Left ventricle myocardium inferior (tissue), 1 donor: ENCODE results near the gene SYF2. TPM values are rescaled to one million over a fixed set of nuclear protein-coding genes. Genes with fewer than 3 reads are reported as not detected.

Source experiments
- DNase-seq: peaks from one replicate; pipeline ENCODE4 v3.0.0-alpha.2; 2020
- H3K27ac ChIP-seq: fragments of 200-600 bp; replicated peaks from 2 replicates; pipeline ENCODE4 v1.8.0; 2021
- H3K27me3 ChIP-seq: fragments of 200-600 bp; 2 replicates; pipeline ENCODE4 v1.8.0; 2021; ENCODE audit warnings: low read depth
- H3K36me3 ChIP-seq: fragments of 200-600 bp; 2 replicates; pipeline ENCODE4 v1.8.0; 2021
- H3K4me1 ChIP-seq: fragments of 200-600 bp; 2 replicates; pipeline ENCODE4 v1.8.0; 2021
- H3K4me3 ChIP-seq: fragments of 200-600 bp; 2 replicates; pipeline ENCODE4 v1.8.0; 2021; ENCODE audit warnings: mild to moderate bottlenecking, moderate library complexity
- H3K9me3 ChIP-seq: fragments of 200-600 bp; replicated peaks from 2 replicates; pipeline ENCODE4 v1.8.0; 2021
- CTCF ChIP-seq: fragments of 200-600 bp; IDR thresholded peaks from 2 replicates; pipeline ENCODE4 v1.8.0; 2021; ENCODE audit warnings: antibody characterized with exemption, mild to moderate bottlenecking, borderline replicate concordance
- intact Hi-C: fragments of 100-400 bp; cut with micrococcal nuclease; formaldehyde crosslinking; loops from one replicate; pipeline ENCODE4 v1.11.0; 2022
- total RNA-seq: library from RNA; stranded (reverse); fragmentation: NEBNext Ultra II Directional; extraction: Animal tissue kit (Norgen Biotek cat#: 25700); gene quantifications from one replicate; pipeline ENCODE4 v1.2.1, GENCODE V29; 2021
- donor health status: DM: no; HTN: yes; CAD: no; lungs with severe emphysema.

Gene SYF2
- total RNA-seq, 1 donor from 2014 or later, result 35.1 TPM

- TF ChIP-seq CTCF, result no peak
- no peaks in the 10 kb centered on the region for H3K36me3 ChIP-seq
- H3K27ac ChIP-seq, result no peak overlapping the region
- intact Hi-C loops, result no loop called here
- no peaks in the 10 kb centered on the region for H3K9me3 ChIP-seq
- peaks cover 49% of the 10 kb centered on the region for H3K27me3 ChIP-seq
- no peak for DNase-seq
- no peaks in the 10 kb centered on the region for H3K4me1 ChIP-seq
- no peak overlapping the region for H3K4me3 ChIP-seq
Observed at GRCh38 chr1:25185409-25186160, 46.7 kb downstream of the SYF2 start.

GRCh38 chr1:25184001-25184762 lies 48.1 kb downstream of the SYF2 start:
- DNase-seq, result no peak
- H3K4me3 ChIP-seq, result no peak overlapping the region
- no peaks in the 10 kb centered on the region for H3K4me1 ChIP-seq
- intact Hi-C loops, result no loop called here
- no peaks in the 10 kb centered on the region for H3K36me3 ChIP-seq
- peaks cover 49% of the 10 kb centered on the region for H3K27me3 ChIP-seq
- TF ChIP-seq CTCF, result no peak
- H3K27ac ChIP-seq, result no peak overlapping the region
- H3K9me3 ChIP-seq, result no peaks in the 10 kb centered on the region

GRCh38 chr1:25183126-25183980 lies 48.9 kb downstream of the SYF2 start:
- no peak overlapping the region for H3K27ac ChIP-seq
- peaks cover 49% of the 10 kb centered on the region for H3K27me3 ChIP-seq
- no peaks in the 10 kb centered on the region for H3K4me1 ChIP-seq
- TF ChIP-seq CTCF, result no peak
- no peak for DNase-seq
- intact Hi-C loops, result no loop called here
- no peak overlapping the region for H3K4me3 ChIP-seq
- no peaks in the 10 kb centered on the region for H3K36me3 ChIP-seq
- no peaks in the 10 kb centered on the region for H3K9me3 ChIP-seq

GRCh38 chr1:25182629-25183028 lies 49.7 kb downstream of the SYF2 start:
- Histone ChIP-seq H3K4me3 (no peak overlapping the region), H3K27me3 (peaks cover 45% of the 10 kb centered on the region), H3K4me1 (no peaks in the 10 kb centered on the region), H3K9me3 (no peaks in the 10 kb centered on the region), H3K36me3 (no peaks in the 10 kb centered on the region), H3K27ac (no peak overlapping the region)
- intact Hi-C loops, result no loop called here
- no peak for DNase-seq
- TF ChIP-seq CTCF, result no peak

- Histone ChIP-seq H3K27ac (no peak overlapping the region), H3K36me3 (no peaks in the 10 kb centered on the region), H3K4me1 (no peaks in the 10 kb centered on the region), H3K9me3 (peaks cover 9% of the 10 kb centered on the region), H3K27me3 (peaks cover 38% of the 10 kb centered on the region), H3K4me3 (no peak overlapping the region)
- no peak for TF ChIP-seq CTCF
- DNase-seq, result no peak
- intact Hi-C loops, result no loop called here
Observed at GRCh38 chr1:25180996-25181395, 51.3 kb downstream of the SYF2 start.
